Femur (tissue), 1 donor: ENCODE measurements around the gene HAAO.
"Not testable (repeated sequence)": the region's sequence is repeated elsewhere in the genome, so short reads cannot be mapped to it uniquely, and the experiment has no call there.

Source experiments
- DNase-seq: peaks from one replicate; pipeline ENCODE4 v3.0.0-alpha.2; 2017

The HAAO gene

DNA sequence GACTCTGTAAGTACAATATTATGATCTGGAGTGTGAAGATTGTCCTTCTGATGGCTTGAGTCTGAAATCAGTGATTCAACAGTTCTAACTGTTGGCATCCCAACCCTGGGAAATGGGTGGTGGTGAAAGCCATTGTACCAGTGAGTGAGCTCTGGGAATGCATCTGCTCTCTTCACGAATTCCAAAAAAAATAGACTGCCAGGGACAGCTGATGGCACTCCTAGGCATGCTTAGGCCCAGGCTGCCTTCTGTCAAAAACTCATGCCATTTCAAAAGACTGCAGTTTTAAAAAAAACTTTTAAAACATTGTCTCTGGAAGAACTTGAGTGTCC, 48.8 kb downstream of the HAAO start:
- DNase-seq = no peak

- DNase-seq = no peak
Measured at GRCh38 chr2:42742740-42743658, 49.4 kb downstream of the HAAO start.

- no peak for DNase-seq
Measured at GRCh38 chr2:42741140-42741539, 51.2 kb downstream of the HAAO start.

- no peak for DNase-seq
Measured at GRCh38 chr2:42736598-42737322, 55.6 kb downstream of the HAAO start.

- DNase-seq = no peak
Measured at GRCh38 chr2:42733852-42734251, 58.5 kb downstream of the HAAO start.

DNA sequence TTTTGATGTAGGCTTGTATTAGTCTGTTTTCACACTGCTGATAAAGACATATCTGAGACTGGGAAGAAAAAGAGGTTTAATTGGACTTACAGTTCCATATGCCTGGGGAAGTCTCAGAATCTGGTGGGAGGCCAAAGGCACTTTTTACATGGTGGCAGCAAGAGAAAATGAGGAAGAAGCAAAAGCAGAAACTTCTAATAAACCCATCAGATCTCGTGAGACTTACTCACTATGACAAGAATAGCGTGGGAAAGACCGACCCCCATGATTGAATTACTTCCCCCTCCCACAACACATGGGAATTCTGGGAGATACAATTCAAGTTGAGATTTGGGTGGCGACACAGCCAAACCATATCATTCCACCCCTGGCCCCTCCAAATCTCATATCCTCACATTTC, 61.1 kb downstream of the HAAO start:
- DNase-seq = not testable (repeated sequence)

DNA sequence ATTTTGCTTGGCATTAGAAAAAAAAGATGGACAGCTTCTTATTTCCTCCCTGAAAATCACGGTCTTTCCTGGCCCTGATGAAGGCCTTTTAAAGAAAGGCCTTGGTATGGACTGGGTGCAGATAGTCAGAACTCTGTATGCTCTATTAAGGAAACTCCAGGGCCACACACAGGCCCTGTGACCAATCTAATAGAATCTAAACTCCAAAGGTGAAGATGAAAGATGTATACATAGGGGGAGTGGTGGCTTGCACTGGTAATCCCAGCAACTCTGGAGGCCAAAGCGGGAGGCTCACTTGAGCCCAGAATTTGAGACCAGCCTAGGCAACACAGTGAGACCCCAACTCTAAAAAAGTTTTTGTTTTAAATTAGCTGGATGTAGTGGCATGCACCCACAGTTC, 65.7 kb downstream of the HAAO start:
- no peak for DNase-seq

DNA sequence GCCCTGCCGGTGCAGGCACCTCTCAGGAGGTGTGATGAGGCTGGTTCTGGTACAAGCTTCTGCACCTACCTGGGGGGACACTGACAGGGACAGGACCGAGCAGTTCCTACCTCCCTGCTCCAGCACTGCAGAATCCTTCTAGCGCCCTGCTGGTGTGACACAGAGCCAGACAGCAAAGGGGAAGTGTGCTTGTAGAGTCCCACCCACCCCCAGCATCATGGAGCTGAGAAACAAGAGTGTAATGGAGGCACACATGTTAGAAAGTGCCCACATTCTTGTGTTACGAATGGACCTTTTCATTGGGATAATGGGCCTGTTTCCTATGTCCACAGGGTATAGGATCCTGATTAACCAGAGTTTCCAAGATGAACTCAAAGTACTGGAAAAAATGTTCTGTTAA, 66.7 kb downstream of the HAAO start:
- no peak for DNase-seq

DNA sequence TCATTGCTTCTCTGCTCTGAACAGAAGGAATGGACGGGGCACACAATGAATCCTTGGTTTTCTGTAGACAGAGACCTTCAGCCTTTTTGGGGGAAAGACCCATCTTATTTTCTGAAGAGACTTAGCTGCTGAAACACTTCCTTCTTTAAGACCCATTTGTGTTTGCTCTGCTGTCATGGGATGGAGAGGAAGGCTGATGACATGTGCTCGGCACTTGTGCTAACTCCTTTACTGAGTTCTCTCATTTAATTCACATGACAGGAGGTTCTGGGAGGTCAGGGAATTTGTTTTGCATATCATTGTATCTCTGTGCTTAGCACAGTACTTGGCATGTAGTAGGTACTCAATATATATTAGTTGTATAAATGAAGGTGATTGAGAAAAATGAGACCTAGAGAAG, 67.5 kb downstream of the HAAO start:
- no peak for DNase-seq

- DNase-seq = no peak
Measured at GRCh38 chr2:42723465-42723864, 68.9 kb downstream of the HAAO start.

GRCh38 chr2:42722320-42723190, 69.8 kb downstream of the HAAO start:
- DNase-seq = peak; percentile 28

- DNase-seq = no peak
Measured at GRCh38 chr2:42721898-42722297, 70.5 kb downstream of the HAAO start.
